GM19395 (cell line): Measurements from ENCODE around the gene ZNF33A.
A peak's percentile ranks its signal among the peaks of the same experiment; 100 is the strongest.
"Not testable (repeated sequence)": the region's sequence is repeated elsewhere in the genome, so short reads cannot be mapped to it uniquely, and the experiment has no call there.

Experiments
- ATAC-seq: cut with Tn5 transposase; IDR thresholded peaks from one replicate; pipeline ENCODE4 v1.9.1; 2021; ENCODE audit warnings: mild to moderate bottlenecking, moderate library complexity; ENCODE audit not compliant: unreplicated experiment

Gene ZNF33A

GRCh38 chr10:38010119-38010903 is at the start of gene ZNF33A:
Gene ZNF33A (plus strand): TSS chr10:38010675. CDS start chr10:38012342, 1,667 bp downstream.
- ATAC-seq: peak; percentile 89

- ATAC-seq: no peak
Observed at GRCh38 chr10:37965006-37965405, 45.5 kb upstream of the ZNF33A start.

- no peak for ATAC-seq
Observed at GRCh38 chr10:37972396-37972795, 38.1 kb upstream of the ZNF33A start.

- ATAC-seq: no peak
Observed at GRCh38 chr10:37975401-37975991, 35.0 kb upstream of the ZNF33A start.

- peak; percentile 95 for ATAC-seq
Observed at GRCh38 chr10:37976091-37976879, 34.2 kb upstream of the ZNF33A start, which contains the start of gene ZNF25. Gene ZNF25 (minus strand): TSS chr10:37976647. CDS start chr10:37971722, 4,925 bp downstream.

- ATAC-seq: peak; percentile 6
Observed at GRCh38 chr10:37976880-37977203, 33.6 kb upstream of the ZNF33A start.

GRCh38 chr10:37991655-37992054 is 18.8 kb upstream of the ZNF33A start:
- ATAC-seq: no peak

GRCh38 chr10:37992083-37992482 is 18.4 kb upstream of the ZNF33A start:
- ATAC-seq: no peak

GRCh38 chr10:37998920-37999319 is 11.6 kb upstream of the ZNF33A start:
- not testable (repeated sequence) for ATAC-seq

GRCh38 chr10:38000474-38000873 is 10.0 kb upstream of the ZNF33A start:
- not testable (repeated sequence) for ATAC-seq

GRCh38 chr10:38003026-38003425 is 7.4 kb upstream of the ZNF33A start:
- no peak for ATAC-seq

GRCh38 chr10:38003588-38003987 is 6.9 kb upstream of the ZNF33A start:
- ATAC-seq: no peak

- ATAC-seq: no peak
Observed at GRCh38 chr10:38007551-38007950, 2.9 kb upstream of the ZNF33A start.

GRCh38 chr10:38007991-38008390 is 2.5 kb upstream of the ZNF33A start:
- ATAC-seq: no peak

GRCh38 chr10:38016354-38016753 is 5.9 kb downstream of the ZNF33A start:
- ATAC-seq: no peak

- not testable (repeated sequence) for ATAC-seq
Observed at GRCh38 chr10:38019124-38019523, 8.6 kb downstream of the ZNF33A start.

- peak; percentile 92 for ATAC-seq
Observed at GRCh38 chr10:38025283-38025682, 14.8 kb downstream of the ZNF33A start.

GRCh38 chr10:38027986-38028385 is 17.5 kb downstream of the ZNF33A start:
- ATAC-seq: no peak

GRCh38 chr10:38032886-38033285 is 22.4 kb downstream of the ZNF33A start:
- no peak for ATAC-seq

- peak; percentile 97 for ATAC-seq
Observed at GRCh38 chr10:38038107-38038931, 27.8 kb downstream of the ZNF33A start.

- ATAC-seq: peak; percentile 31
Observed at GRCh38 chr10:38038932-38039245, 28.4 kb downstream of the ZNF33A start.
